Ureter (tissue), 1 donor: ENCODE results near the gene ROR1. TPM values are rescaled to one million over a fixed set of nuclear protein-coding genes. Genes with fewer than 3 reads are reported as not detected.

Experiments used
- DNase-seq: peaks from one replicate; pipeline ENCODE4 v3.0.0-alpha.2; 2020; ENCODE audit warnings: low spot score
- total RNA-seq: library from RNA; stranded (reverse); gene quantifications from one replicate; pipeline ENCODE4 v1.2.4, GENCODE V29; 2023
- donor health status: DM: yes; HTN: yes; CAD: no.

ROR1 gene
- total RNA-seq, 1 donor from 2014 or later: 6.2 TPM

GRCh38 chr1:64019818-64020217 lies 246.0 kb downstream of the ROR1 start:
- DNase-seq: no peak

- DNase-seq: no peak
Observed at GRCh38 chr1:64021066-64021465, 247.2 kb downstream of the ROR1 start.

DNA sequence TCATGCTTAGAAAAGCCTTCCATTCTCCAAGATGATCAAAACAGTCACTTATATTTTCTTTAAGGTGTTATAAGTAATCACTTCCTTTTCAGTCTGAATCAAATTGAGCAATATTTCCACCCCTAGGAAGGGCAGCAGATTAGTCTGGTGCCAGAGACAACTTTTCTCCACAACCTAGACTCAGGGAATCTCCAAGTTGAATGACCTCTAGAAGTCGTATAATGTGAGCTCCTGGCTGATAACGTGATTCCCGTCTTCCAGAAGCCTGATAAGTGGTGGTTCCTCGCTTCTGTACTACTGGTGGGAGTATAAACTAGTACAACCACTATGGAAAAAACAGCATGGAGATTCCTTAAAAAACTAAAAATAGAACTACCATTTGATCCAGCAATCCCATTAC lies 251.2 kb downstream of the ROR1 start:
- no peak for DNase-seq

DNA sequence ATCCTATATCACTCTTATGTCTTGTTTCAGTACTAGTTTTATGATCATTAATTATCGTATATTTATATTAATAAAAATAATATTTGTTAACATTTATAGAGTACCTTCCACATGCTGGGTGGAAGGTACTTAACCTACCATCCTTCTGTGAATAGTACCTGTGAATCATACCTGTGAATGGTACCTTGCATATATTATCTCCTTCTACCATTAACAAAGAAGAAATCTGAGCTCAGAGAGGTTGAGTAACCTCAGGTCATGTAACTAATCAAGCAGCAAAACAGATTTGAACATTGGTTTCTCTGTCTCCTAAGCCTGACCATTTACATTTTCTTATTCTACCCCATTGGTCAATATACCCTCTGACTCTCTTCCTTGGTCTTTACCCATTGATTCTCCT lies 255.2 kb downstream of the ROR1 start:
- no peak for DNase-seq

GRCh38 chr1:64030411-64030810 lies 256.6 kb downstream of the ROR1 start:
- DNase-seq: no peak

DNA sequence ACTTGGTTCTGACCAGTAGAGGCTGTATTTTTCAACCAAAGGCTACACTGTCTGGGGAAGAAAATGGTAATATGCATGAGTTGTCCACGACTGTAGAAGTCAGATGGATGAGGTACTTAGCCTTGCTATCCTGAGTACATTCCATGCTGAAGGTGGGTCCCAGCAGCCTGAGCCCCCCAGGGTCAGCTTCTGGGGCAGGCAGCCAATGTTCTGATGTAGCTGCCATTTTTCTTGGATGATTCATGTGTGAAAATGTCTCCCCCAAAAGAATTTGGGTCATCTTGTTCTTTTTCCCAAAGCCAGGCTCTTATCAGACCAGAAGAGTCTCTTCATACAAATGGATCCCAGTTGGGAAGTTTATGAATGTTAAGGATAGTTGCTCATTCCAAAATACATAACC lies 257.4 kb downstream of the ROR1 start:
- DNase-seq: no peak

GRCh38 chr1:64033667-64034220 lies 259.9 kb downstream of the ROR1 start:
- DNase-seq: no peak

- DNase-seq: no peak
Observed at GRCh38 chr1:64036549-64036948, 262.7 kb downstream of the ROR1 start.

GRCh38 chr1:64038119-64038518 lies 264.3 kb downstream of the ROR1 start:
- no peak for DNase-seq

DNA sequence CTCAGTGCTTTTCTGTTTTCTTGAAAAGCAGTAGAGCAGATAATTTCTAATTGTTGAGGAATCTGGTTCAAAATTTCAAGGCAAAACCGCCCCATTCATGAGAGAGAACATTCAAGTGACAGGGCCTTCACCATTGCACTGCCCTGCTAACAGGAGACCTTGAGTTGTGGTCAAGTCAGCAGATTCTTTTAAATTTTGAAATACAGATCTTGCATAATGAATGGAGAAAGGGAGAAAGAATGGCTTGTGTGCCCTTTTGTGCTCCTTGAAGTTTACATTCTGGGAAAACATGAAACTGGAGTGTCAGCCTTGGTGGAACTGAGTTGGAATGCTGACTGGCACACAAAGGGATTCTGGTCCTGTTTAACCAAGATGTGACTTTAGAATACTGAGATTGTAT lies 265.1 kb downstream of the ROR1 start:
- no peak for DNase-seq

DNA sequence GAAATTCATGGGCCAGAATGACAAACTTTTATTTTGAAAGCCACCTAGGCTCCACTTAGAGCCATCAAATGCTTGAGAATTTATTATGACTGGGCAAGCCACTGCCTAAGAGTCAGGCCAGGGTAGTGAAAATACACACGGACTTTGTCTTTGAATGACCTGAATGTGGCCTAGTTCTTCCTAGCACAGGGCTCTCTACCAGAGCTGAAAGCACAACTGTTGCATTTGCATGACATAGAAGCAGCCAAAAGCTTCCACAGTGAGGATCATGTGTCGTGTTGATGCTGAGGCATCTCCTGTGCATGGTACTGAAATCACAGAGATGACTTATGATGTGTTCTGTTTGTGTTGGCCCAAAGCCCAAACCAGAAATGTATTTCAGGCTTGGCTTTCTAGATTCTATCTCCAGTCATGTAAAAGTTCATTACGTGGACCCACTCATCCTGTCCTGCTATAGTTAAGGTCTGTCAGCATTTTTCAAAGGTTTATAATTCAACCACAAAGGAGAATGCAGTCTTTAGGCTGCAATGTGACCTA lies 265.6 kb downstream of the ROR1 start:
- peak; percentile 75 for DNase-seq

DNA sequence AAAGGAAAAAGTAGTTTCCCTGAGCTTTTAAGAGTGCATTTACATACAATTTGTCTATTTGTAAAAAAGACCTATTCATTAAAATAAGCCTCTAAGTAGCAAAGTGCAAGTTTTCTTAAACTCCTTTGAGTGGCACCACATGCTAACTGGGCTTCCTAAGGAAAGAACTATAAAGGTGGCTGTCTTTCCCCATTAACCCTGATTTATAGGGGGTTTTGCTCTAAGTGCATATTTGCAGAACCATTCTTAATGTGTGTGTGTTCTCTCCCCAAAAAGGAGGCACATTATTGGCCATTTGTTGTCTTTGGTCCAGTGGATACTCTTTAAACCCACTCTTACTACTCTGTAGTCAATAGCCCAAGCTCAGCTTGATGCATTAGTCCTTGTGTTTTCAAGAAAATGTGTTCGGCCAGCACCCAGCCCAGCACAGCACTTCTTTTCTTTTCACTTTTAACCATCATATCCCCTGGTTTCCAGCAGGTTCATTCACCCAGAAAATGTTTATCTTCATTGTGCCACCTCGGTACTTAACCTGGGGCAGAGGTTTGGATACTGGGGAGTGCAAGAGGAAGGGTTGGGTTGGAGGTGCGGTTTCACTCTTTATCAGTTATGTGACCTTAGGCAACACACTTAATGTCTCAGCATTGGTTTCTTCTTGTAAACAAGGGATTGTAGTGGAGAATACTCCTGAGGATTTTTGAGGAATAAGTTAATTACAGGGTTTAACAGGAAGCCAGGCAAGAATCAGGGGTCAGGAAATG lies 267.7 kb downstream of the ROR1 start:
- no peak for DNase-seq

DNA sequence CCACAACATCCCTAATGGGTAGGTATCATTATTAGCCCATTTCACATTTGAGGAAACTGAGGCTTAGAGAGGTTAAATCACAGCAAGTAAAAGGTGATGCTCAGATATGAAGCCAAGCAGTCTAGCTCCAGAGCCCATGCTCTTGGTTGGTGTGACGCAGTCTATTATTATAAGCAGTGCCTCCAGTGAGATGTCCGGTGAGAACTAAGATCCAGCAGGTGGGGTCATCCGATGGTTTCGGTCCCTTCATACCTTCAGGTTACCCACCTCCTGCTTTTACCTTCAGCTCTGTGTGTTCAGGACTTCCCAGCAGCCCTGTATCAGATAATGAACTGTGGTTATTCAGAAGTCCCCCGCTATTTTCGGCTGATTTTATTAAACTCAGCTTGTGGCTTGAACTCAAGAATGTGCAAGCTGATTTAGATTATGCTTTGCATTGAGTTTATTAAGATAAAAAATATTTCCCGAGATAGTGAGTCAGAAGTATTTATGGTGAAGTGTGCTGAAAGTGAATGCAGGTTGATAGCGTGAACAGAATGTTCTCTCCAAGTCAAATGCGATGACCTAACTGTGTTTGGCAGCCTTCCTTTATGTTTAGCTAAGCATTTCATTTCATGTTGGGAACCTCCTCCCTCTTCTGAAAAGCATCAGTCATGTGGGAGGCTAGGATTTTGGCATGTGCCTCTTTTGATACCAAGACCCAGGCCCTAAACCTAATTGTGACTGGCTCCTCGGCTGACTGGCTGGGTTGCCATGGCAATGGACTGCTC lies 268.7 kb downstream of the ROR1 start:
- DNase-seq: no peak

GRCh38 chr1:64043288-64043687 lies 269.5 kb downstream of the ROR1 start:
- DNase-seq: no peak

DNA sequence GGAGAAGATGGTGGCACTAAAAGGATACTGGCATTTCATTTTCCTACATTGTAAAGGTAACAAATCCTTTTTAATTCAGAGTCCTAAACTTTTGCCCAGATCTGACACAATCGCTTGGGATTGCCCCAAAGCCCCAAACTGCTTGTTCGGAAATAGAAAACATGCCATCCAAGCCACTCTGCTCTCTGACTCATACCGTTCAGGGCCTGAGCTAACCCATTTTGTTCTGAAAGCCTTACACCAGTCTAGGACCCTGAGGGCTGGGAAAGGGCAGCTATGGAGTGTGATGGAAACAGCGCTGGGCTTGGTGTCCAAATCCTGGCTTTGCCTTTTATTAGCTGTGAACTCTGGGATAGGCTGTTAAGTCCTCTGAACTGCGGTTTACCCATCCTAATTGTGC lies 270.2 kb downstream of the ROR1 start:
- DNase-seq: no peak

- no peak for DNase-seq
Observed at GRCh38 chr1:64046243-64046642, 272.4 kb downstream of the ROR1 start.

DNA sequence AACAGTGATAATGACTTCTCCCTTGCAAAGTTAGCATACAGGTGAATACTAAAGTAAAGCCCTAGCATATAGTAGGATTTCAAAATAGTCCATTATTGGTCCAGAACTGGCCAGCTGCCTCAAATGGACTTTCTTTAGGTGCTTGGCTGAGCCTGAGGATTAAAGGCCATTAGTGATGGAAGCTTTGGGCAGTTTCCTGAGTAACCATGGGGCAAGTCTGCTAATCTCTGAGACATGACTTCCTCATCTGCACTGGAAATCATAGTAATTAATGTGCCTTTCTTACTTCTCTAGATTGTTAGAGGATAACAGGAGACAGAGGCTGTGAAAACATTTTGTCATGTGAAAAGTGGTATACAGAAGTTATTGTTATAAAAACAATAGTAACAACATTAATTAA lies 273.1 kb downstream of the ROR1 start:
- DNase-seq: no peak

DNA sequence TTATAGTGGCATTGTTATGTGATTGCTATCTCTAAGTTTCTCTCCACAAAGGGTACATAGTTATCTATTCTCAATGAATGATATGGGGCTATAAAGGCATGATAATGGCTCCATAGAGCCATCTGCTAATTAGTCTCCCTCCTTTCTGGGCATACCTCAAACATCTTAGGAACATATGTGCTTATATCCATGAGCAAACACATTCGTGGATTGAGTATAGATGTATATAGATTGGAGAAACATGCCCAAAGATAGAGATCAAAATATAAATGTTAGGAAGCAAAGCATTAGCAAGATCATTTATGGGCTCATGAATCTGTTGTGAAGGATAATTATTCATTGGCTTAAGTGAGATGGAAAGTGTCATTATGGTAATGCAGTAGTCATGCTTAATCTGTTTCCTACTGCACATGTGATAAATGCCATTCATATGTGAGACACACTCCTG lies 273.8 kb downstream of the ROR1 start:
- no peak for DNase-seq

DNA sequence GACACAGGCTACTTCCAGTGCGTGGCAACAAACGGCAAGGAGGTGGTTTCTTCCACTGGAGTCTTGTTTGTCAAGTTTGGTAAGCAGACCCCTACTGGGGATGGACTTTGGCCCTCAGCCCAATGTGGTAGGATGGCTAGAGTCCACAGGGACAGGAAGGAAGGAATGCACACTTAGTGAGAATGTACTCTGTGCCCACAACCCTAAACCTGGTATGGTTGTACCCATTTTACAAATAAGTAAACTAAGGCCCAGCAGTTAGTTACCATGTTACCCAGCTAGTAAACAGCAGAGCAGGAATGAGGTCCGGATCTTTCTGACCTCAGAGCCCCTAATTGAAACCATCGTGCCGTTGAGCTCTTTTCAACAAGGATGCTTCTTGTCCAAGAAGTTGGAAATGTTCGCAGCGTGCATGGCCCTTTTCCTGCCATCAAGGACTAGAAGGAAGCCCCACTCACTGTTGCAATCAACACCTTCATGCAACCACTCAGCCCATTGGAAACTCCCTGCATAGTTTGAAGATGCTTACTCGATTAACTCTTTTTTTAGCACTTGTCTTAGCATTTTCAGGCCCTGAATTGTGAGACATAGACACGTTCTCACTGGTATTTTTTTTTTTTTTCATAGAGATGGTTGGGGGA lies 276.2 kb downstream of the ROR1 start:
- DNase-seq: no peak

GRCh38 chr1:64050601-64051000 lies 276.8 kb downstream of the ROR1 start:
- DNase-seq: no peak

DNA sequence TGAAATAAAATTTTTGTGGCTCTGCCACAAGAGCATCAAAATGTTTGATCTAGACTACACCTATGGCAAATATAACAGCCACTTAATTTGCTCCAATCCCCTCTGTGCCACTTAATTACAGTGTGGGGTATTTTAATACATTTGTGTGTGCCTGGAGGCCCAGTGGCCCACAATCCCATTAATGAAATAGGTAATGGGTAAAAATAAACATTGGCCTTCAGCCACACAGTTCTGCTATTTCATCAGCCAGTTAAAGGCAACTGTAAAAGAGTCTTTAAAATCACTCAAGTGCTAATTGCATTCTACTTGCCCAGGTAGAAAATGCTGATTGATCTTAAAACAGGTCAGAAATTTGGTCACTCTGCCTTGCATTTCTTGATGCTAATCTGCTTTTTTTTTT lies 278.0 kb downstream of the ROR1 start:
- no peak for DNase-seq

DNA sequence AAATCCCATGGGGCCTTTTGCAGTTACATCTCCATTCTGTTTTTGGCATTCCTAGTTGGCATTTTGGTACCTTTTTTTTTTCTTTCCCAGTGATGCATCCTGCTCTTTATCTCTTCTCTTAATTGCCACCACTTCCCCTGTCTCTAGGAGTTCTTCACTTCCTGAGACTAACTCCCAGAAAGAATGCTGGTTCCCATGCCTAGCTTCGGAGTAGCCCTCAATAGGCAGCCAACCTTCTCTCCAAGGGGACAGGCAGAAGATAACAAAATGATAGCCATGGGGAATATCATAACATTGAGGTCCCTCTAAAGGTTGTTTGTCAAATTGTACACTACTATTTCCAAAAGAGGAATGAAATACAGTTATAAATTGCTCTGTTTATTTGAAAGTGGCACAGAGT lies 279.0 kb downstream of the ROR1 start:
- no peak for DNase-seq
